Right lobe of liver (tissue), 4 donors: Measurements from ENCODE around the gene ATOH1.

ENCODE experiments used
- POLR2A ChIP-seq: fragments of 450-650 bp; IDR thresholded peaks from one replicate; pipeline ENCODE4 v1.6.1; 2017; ENCODE audit warnings: antibody characterized with exemption, mild to moderate bottlenecking
- TF ChIP-seq, protein P1 (sequence below), 4 donors: fragments of 200-600 bp in 3 of 4; fragments of 450-650 bp in 1 of 4; IDR thresholded peaks; one replicate each; pipeline versions ENCODE4 v1.5.1 to v1.8.0; 2016 to 2022; ENCODE audit warnings: antibody characterized with exemption in 4 of 4, mild to moderate bottlenecking in 2 of 4
- donor health status: DM: no; HTN: no; CAD: no.
- donor health status: DM: no; HTN: no; CAD: no.
- donor health status: DM: no; HTN: yes; CAD: no.

DNA sequence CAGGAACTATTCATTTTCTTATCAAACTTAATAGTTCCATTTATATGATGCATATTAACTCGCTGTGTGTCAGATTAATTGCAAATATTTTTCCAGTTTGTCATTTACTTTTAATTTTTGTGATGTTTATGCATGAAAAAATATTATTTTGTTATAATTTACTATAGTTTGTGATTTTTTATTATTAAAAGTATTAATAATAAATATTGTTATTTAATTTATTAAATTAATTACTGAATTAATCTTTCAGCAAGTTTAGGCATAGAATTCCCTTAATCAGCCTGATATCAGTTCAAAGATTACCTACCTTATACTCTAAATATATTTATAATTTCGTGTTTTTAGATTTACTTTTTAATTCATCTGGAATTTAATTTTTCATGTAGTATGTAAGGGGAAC, 15.5 kb upstream of the ATOH1 start:
- no peak for TF ChIP-seq POLR2A
- TF ChIP-seq, protein P1, sequence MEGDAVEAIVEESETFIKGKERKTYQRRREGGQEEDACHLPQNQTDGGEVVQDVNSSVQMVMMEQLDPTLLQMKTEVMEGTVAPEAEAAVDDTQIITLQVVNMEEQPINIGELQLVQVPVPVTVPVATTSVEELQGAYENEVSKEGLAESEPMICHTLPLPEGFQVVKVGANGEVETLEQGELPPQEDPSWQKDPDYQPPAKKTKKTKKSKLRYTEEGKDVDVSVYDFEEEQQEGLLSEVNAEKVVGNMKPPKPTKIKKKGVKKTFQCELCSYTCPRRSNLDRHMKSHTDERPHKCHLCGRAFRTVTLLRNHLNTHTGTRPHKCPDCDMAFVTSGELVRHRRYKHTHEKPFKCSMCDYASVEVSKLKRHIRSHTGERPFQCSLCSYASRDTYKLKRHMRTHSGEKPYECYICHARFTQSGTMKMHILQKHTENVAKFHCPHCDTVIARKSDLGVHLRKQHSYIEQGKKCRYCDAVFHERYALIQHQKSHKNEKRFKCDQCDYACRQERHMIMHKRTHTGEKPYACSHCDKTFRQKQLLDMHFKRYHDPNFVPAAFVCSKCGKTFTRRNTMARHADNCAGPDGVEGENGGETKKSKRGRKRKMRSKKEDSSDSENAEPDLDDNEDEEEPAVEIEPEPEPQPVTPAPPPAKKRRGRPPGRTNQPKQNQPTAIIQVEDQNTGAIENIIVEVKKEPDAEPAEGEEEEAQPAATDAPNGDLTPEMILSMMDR (IDR thresholded peaks at IDR 0.05) = no peak
